Mesodermal cell (in vitro differentiated cells): Measurements from ENCODE around the gene ALG8.
A peak's percentile ranks its signal among the peaks of the same experiment; 100 is the strongest.

ENCODE experiments used
- H3K27ac ChIP-seq: 2 replicates; pipeline ENCODE4 v1.7.0; 2013; ENCODE audit warnings: mild to moderate bottlenecking, low read depth, low read length, moderate library complexity; ENCODE audit not compliant: severe bottlenecking
- H3K36me3 ChIP-seq: 2 replicates; pipeline ENCODE4 v1.7.1; 2013; ENCODE audit warnings: mild to moderate bottlenecking, low read length, moderate library complexity; ENCODE audit not compliant: control insufficient read depth, insufficient read depth
- H3K4me1 ChIP-seq: one replicate; pipeline ENCODE4 v1.7.1; 2013; ENCODE audit warnings: mild to moderate bottlenecking, low read length; ENCODE audit not compliant: insufficient read depth, control insufficient read depth, poor library complexity, severe bottlenecking
- H3K4me3 ChIP-seq: 2 replicates; pipeline ENCODE4 v1.7.0; 2013; ENCODE audit warnings: low read length, control low read depth, mild to moderate bottlenecking; ENCODE audit not compliant: insufficient read depth, poor library complexity, severe bottlenecking; ENCODE audit errors: extremely low read depth
- H3K9me3 ChIP-seq: 2 replicates; pipeline ENCODE4 v1.7.1; 2013; ENCODE audit warnings: mild to moderate bottlenecking, low read length, moderate library complexity; ENCODE audit not compliant: control insufficient read depth
- WGBS, 2 experiments: methylation state at CpG; one replicate each; pipeline ENCODE4 v1.1.5; 2013; ENCODE audit warnings: missing lambda C conversion rate in 2 of 2; ENCODE audit not compliant: insufficient coverage in 2 of 2; 5-methylcytosine and 5-hydroxymethylcytosine counted together

ALG8 gene

DNA sequence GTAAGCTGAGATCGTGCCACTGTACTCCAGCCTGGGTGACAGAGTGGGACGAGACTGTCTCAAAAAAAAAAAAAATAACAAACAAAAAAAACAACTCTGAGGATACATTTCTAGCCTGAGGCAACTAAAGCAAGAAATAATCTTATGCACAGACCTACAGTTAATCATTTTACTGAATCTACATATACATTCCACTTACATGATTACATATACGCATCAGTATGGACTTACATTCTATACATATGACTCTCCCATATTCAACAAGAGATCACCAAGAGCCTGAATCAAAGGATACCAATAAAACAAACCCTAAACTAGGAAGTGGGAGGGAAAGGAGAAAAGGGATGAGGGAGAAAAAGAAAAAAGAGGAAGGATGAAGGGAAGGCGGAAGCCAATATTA lies 1.1 kb downstream of the ALG8 start:
- peaks cover 60% of the 10 kb centered on the region for H3K36me3 ChIP-seq
- no peaks in the 10 kb centered on the region for H3K9me3 ChIP-seq
- H3K4me3 ChIP-seq: peak overlapping the region; percentile 79
- WGBS, 2 experiments: 92 to 100% methylated on average over 2 to 3 of the region's 4 CpGs
- H3K27ac ChIP-seq: no peak overlapping the region
- no peaks in the 10 kb centered on the region for H3K4me1 ChIP-seq

DNA sequence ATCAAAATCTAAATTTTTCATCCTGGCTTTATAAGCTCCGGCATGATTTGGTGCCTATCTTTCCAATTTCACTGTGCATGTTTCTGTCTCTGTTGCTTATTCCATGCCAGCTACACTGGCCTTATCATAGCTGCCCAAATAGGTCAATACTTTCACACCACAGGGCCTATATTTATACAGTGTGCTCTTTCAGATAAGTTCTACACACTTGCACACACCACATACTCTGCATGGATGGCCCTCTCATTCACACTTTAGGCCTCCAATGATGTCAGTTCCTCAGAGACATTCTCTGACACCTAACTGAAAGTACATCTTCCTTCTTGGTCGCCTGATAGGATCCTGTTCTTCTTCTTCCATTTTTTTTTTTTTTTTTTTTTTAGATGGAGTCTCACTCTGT lies 7.0 kb downstream of the ALG8 start:
- peaks cover 46% of the 10 kb centered on the region for H3K36me3 ChIP-seq
- no peaks in the 10 kb centered on the region for H3K4me1 ChIP-seq
- WGBS, 2 experiments: 95 to 100% methylated on average over 1 to 2 of the region's 2 CpGs
- H3K9me3 ChIP-seq: no peaks in the 10 kb centered on the region
- no peak overlapping the region for H3K4me3 ChIP-seq
- no peak overlapping the region for H3K27ac ChIP-seq

DNA sequence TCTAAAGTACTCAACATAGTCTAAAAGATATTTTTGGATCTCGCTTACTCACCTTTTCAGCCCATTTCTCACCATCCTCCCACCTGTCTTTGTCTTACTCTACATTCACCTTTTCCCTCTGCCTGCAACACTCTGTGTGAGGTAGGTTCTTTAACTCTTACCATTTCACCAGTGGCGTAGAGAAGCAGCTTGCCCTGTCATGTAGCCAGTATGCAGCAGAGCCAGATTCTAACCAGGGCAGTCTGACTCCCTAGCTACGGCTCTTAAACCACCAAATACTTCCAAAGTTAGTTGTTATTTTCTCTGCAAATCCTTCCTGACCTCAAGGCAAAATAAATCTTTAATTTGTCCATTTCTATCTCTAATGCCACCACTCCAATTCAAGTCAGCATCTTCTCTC lies 7.5 kb downstream of the ALG8 start:
- peaks cover 44% of the 10 kb centered on the region for H3K36me3 ChIP-seq
- H3K9me3 ChIP-seq: no peaks in the 10 kb centered on the region
- no peak overlapping the region for H3K4me3 ChIP-seq
- no peaks in the 10 kb centered on the region for H3K4me1 ChIP-seq
- WGBS, 2 experiments: 73 to 76% methylated on average over 3 of the region's 3 CpGs
- H3K27ac ChIP-seq: no peak overlapping the region

DNA sequence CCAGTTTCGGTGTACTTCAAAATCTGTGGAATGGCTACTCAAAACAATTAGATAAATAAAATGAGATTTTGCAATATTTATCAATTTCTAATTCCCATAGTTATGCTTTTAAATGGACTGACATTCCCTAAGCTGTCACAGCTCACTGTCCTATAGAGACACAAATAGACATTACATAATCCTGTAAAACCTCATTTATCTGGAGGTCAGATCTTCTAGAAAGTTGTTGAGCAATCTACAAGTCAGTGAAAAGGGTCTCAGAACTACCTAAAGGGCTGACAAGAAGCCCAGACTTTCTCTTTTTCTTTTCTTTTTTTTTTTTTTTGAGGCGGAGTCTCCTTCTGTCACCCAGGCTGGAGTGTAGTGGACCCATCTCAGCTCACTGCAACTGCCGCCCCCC lies 12.0 kb downstream of the ALG8 start:
- no peak overlapping the region for H3K4me3 ChIP-seq
- WGBS, 2 experiments: 100% methylated on average over 1 of the region's 3 CpGs
- H3K4me1 ChIP-seq: no peaks in the 10 kb centered on the region
- H3K27ac ChIP-seq: no peak overlapping the region
- H3K9me3 ChIP-seq: no peaks in the 10 kb centered on the region
- H3K36me3 ChIP-seq: peaks cover 34% of the 10 kb centered on the region

DNA sequence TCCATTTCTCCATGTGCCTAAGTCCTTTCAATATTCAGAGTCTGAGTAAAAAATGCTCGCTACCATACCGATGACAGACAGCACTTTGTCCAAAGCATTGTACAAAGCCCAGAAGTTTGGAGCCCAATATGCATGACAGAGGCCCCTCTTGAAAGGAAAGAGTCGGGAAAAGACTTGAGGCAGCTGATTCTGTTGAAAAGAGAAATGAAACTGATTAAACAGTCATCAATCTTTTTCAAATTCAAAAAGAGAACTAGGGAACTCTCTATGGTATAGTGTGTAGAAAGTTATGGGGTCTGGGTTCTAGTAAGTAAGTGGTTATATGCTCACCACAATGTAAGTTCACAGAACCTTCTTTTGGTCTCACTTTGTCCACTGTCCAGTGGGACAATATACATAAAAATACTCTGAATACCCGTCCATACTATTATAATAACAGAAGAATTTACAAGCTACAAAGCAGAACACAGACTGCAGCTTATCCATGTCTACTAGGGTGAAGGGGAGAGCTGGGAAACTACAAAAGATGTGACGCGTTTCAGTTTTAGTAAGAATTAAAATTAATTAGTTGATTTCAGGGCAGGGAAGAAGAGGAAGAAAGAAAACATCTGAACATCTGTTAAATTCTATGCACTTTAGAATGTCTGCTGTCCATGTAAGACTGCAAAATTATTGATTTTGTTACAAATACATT lies 26.7 kb downstream of the ALG8 start:
- Histone ChIP-seq H3K36me3 (peaks cover 60% of the 10 kb centered on the region), H3K4me1 (peaks cover 5% of the 10 kb centered on the region), H3K27ac (no peak overlapping the region), H3K4me3 (no peak overlapping the region), H3K9me3 (no peaks in the 10 kb centered on the region)
- 93 to 100% methylated on average over 2 to 4 of the region's 6 CpGs for WGBS, 2 experiments

DNA sequence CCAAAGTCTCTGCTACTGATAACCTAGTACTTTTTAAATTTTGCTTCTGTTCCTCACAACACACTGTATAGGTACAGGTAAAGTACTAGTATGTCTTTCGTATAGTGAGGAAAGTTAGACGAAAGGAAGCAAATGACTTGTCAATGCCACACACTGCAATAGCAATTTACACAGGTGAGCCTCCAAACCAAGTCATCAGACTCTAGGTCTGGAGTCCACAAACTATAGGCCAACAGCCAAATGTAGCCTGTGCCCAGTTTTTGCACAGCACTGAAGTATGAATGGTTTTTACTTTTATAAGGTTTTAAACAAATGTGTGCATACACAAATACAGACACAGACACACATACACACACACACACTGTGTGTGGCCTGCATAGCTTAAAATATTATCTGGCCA lies 28.1 kb downstream of the ALG8 start:
- no CpG with 5 or more reads among the region's 2 CpGs for WGBS, 2 experiments

DNA sequence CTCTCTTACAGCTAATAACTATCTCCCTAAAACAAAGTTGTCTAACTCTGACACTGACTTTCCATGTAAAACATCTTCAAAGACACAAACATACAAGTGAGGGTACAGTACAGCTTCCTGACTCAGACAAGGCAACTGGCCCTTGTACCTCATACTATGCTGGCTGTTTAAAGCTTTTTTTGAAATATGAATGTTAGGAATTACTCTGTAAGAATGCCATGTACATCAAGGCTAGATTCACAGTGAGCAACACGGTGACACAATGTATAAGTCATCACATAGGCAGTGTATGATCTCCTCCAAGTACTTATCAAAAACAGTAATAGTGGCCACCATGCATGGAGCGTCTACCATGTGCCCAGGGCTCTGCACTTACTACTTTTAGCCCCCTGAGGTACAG lies 28.6 kb downstream of the ALG8 start:
- Histone ChIP-seq H3K36me3 (peaks cover 58% of the 10 kb centered on the region), H3K4me1 (peaks cover 5% of the 10 kb centered on the region), H3K4me3 (no peak overlapping the region), H3K27ac (no peak overlapping the region), H3K9me3 (no peaks in the 10 kb centered on the region)
- WGBS, 2 experiments: 100% methylated on average over 1 of the region's 2 CpGs

More for the DNA sequence above, 28.1 kb downstream of the ALG8 start:
- no peaks in the 10 kb centered on the region for H3K9me3 ChIP-seq
- H3K4me3 ChIP-seq: no peak overlapping the region
- H3K4me1 ChIP-seq: peaks cover 5% of the 10 kb centered on the region
- no peak overlapping the region for H3K27ac ChIP-seq
- H3K36me3 ChIP-seq: peaks cover 59% of the 10 kb centered on the region

DNA sequence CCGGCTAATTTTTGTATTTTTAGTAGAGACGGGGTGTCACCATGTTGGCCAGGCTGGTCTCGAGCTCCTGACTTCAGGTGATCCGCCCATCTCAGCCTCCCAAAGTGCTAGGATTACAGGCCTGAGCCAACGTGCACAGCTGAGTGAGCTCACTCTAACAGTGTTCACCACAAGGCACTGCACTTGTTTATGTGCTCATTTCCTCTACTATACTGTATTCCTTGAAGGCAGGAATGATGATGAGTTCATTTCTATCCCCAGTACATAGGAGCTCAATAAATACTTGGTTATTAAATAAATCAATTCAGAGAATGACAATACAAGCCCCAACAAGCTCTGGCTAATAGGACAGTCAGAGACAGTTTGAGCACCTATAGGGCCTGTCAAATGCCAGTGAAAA lies 29.1 kb downstream of the ALG8 start:
- no peak overlapping the region for H3K4me3 ChIP-seq
- H3K4me1 ChIP-seq: peaks cover 5% of the 10 kb centered on the region
- H3K27ac ChIP-seq: no peak overlapping the region
- H3K36me3 ChIP-seq: peaks cover 58% of the 10 kb centered on the region
- H3K9me3 ChIP-seq: no peaks in the 10 kb centered on the region
- 84 to 92% methylated on average over 4 to 5 of the region's 5 CpGs for WGBS, 2 experiments

DNA sequence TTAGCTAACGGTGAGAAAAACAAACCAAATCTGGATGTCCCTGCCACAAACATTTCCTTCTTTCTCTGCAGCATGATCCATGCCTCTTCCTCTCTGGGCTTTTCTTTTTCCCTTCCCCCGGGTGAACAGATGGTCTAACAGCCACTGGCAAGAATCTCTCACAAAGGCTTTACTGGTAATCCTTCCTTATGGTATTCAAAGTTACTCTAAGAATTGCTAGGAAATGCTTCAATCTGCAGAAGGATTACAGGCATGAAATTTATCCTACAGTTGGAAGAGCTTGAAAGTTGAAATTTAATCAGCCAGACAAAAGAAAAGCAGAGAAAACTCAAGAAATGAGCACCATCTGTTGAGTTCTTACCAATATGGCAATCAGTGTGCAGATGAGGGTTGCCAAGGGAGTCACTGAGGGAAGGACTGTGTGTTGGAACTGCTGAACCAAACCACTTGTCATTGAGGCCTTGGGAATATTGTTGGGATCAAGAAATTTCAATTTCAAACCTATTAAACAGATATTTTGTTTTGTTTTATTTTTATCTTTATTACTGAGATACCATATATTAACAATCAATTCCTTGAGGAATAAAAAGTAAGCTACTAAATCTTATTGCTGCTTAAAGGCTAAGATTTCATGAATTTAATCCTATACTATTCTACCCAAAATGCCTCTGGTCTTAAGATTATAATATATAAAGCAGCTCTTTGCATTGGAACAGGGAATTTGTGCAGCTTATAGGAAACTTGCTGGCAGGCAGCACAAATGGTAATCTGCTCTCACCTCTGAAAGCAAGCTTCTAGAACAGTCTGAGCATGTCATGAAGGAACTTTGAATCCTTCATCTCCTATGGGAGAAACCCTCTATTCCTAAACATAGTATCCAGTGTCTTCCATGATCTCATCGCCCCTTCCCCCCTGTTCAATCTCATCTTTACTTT lies 30.1 kb downstream of the ALG8 start:
- H3K27ac ChIP-seq: no peak overlapping the region
- 98 to 100% methylated on average over 3 of the region's 3 CpGs for WGBS, 2 experiments
- peaks cover 5% of the 10 kb centered on the region for H3K4me1 ChIP-seq
- peaks cover 55% of the 10 kb centered on the region for H3K36me3 ChIP-seq
- no peak overlapping the region for H3K4me3 ChIP-seq
- no peaks in the 10 kb centered on the region for H3K9me3 ChIP-seq

DNA sequence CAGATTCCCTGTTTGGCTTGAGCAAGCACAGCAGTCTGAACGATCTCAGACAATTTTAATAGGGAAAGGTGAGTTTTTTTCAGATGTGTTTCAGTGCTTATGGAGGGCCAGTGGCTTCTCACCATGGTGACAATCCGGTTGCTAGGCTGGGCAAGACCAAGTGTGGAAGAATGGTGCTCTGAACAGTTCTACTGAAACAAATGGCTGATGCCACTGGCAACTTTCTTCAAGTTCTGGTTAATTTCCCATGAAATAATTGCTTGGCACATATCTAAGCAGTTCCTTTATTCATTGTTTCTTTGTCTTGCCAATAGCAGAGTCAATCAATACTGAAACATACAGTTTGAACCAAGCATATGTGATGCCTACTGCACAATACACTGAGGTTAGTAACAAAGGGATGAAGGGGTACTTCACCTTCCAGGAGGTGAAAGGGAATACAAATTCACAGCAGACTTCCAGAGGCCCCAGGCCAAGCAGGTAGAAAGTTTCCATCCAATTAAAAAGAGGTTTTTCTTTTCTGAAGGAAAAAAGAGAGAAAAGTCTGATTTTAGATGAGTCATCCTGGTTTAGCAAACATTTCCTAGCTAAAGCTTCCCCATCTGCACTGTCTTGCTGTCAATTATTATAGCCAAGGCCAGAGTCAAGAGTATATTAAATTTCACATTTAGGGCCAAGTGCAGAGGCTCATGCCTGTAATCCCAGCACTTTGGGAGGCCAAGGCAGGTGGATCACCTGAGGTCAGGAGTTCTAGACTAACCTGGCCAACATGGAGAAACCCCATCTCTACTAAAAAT lies 38.6 kb downstream of the ALG8 start:
- Histone ChIP-seq H3K4me3 (no peak overlapping the region), H3K9me3 (no peaks in the 10 kb centered on the region), H3K4me1 (no peaks in the 10 kb centered on the region), H3K36me3 (peaks cover 50% of the 10 kb centered on the region), H3K27ac (no peak overlapping the region)
- WGBS, 2 experiments: 96 to 97% methylated on average over 2 of the region's 2 CpGs
